GM23338 (cell line): Measurements from ENCODE around the gene ITSN2. TPM values are rescaled to one million over a fixed set of nuclear protein-coding genes. Genes with fewer than 3 reads are reported as not detected.

Experiments
- ATAC-seq: fragments of 200-7000 bp; cut with Tn5 transposase; 3 replicates; pipeline ENCODE4 v1.9.1; 2020
- DNase-seq: peaks from one replicate; pipeline ENCODE4 v3.0.0-alpha.2; 2015; ENCODE audit warnings: low spot score
- H2AFZ ChIP-seq: fragments of 200-600 bp; sonication (generic); 2 replicates; pipeline ENCODE4 v1.8.0; 2016; ENCODE audit warnings: antibody characterized with exemption, mild to moderate bottlenecking, moderate library complexity
- H3F3A ChIP-seq: fragments of 200-600 bp; sonication (generic); replicated peaks from 2 replicates; pipeline ENCODE4 v1.8.0; 2017; ENCODE audit warnings: antibody characterized with exemption, mixed run types, low read depth
- H3K27ac ChIP-seq: fragments of 200-600 bp; sonication (generic); 2 replicates; pipeline ENCODE4 v1.6.1; 2016; ENCODE audit warnings: low read depth
- H3K27me3 ChIP-seq: fragments of 200-600 bp; sonication (generic); 2 replicates; pipeline ENCODE4 v1.8.0; 2016; ENCODE audit warnings: mild to moderate bottlenecking, mixed run types, moderate library complexity; ENCODE audit not compliant: insufficient read depth
- H3K36me3 ChIP-seq: fragments of 200-600 bp; sonication (generic); 2 replicates; pipeline ENCODE4 v1.8.0; 2016; ENCODE audit warnings: mild to moderate bottlenecking; ENCODE audit not compliant: insufficient read depth
- H3K4me1 ChIP-seq: fragments of 200-600 bp; sonication (generic); 2 replicates; pipeline ENCODE4 v1.8.0; 2016; ENCODE audit warnings: mild to moderate bottlenecking, moderate library complexity; ENCODE audit not compliant: insufficient read depth
- H3K4me2 ChIP-seq: fragments of 200-600 bp; sonication (generic); 2 replicates; pipeline ENCODE4 v1.7.1; 2017; ENCODE audit warnings: mixed run types
- H3K4me3 ChIP-seq: fragments of 200-600 bp; sonication (generic); 2 replicates; pipeline ENCODE4 v1.6.1; 2016; ENCODE audit warnings: mixed run types
- H3K79me2 ChIP-seq: fragments of 200-600 bp; sonication (generic); replicated peaks from 2 replicates; pipeline ENCODE4 v1.8.0; 2017; ENCODE audit warnings: mild to moderate bottlenecking; ENCODE audit not compliant: insufficient read depth
- H3K9me2 ChIP-seq: fragments of 200-600 bp; sonication (generic); 2 replicates; pipeline ENCODE4 v1.8.0; 2017; ENCODE audit not compliant: insufficient read depth
- H4K20me1 ChIP-seq: fragments of 200-600 bp; sonication (generic); replicated peaks from 2 replicates; pipeline ENCODE4 v1.8.0; 2017; ENCODE audit warnings: mild to moderate bottlenecking; ENCODE audit not compliant: insufficient read depth
- H3K27ac Mint-ChIP-seq: 2 replicates; pipeline ENCODE4 v1.8.0; 2020; ENCODE audit warnings: inconsistent platforms, mild to moderate bottlenecking, moderate library complexity, mixed read lengths
- H3K27me3 Mint-ChIP-seq: 3 replicates; pipeline ENCODE4 v1.8.0; 2022; ENCODE audit warnings: low read depth, mild to moderate bottlenecking, moderate library complexity, mixed read lengths, inconsistent platforms; ENCODE audit not compliant: insufficient read depth, poor library complexity
- H3K36me3 Mint-ChIP-seq: 3 replicates; pipeline ENCODE4 v1.8.0; 2021; ENCODE audit warnings: low read depth, mild to moderate bottlenecking, inconsistent platforms, moderate library complexity, mixed read lengths
- H3K4me1 Mint-ChIP-seq: 3 replicates; pipeline ENCODE4 v1.8.0; 2020; ENCODE audit warnings: mild to moderate bottlenecking, inconsistent platforms, mixed read lengths
- H3K4me3 Mint-ChIP-seq: 3 replicates; pipeline ENCODE4 v1.8.0; 2021; ENCODE audit warnings: moderate library complexity, mild to moderate bottlenecking, inconsistent platforms, mixed read lengths
- H3K9me3 Mint-ChIP-seq: 3 replicates; pipeline ENCODE4 v1.8.0; 2020; ENCODE audit warnings: moderate library complexity, mild to moderate bottlenecking, inconsistent platforms, mixed read lengths
- CREB1 ChIP-seq: fragments of 250-450 bp; sonication (Bioruptor Pico); IDR thresholded peaks from 2 replicates; pipeline ENCODE4 v1.5.0; 2020; ENCODE audit warnings: low read depth, mild to moderate bottlenecking, moderate library complexity
- EZH2 ChIP-seq: fragments of 200-600 bp; sonication (generic); IDR thresholded peaks from one replicate; pipeline ENCODE4 v1.8.0; 2017; ENCODE audit warnings: antibody characterized with exemption, mild to moderate bottlenecking, low read depth; ENCODE audit not compliant: unreplicated experiment
- EZH2phosphoT487 ChIP-seq: fragments of 200-600 bp; sonication (generic); IDR thresholded peaks from one replicate; pipeline ENCODE4 v1.8.1; 2018; ENCODE audit warnings: antibody characterized with exemption; ENCODE audit not compliant: unreplicated experiment
- JUNB ChIP-seq: IDR thresholded peaks from one replicate; pipeline ENCODE4 v1.6.1; 2016; ENCODE audit warnings: antibody characterized with exemption; ENCODE audit not compliant: unreplicated experiment
- NANOG ChIP-seq: IDR thresholded peaks from 2 replicates; pipeline ENCODE4 v1.6.1; 2016; ENCODE audit warnings: antibody characterized with exemption, borderline replicate concordance
- POLR2AphosphoS5 ChIP-seq: IDR thresholded peaks from 2 replicates; pipeline ENCODE4 v1.6.1; 2016; ENCODE audit warnings: antibody characterized with exemption, low read depth
- STAT1 ChIP-seq: IDR thresholded peaks from one replicate; pipeline ENCODE4 v1.6.1; 2016; ENCODE audit warnings: antibody characterized with exemption; ENCODE audit not compliant: unreplicated experiment
- ZNF114 ChIP-seq: fragments of 250-450 bp; sonication (Bioruptor Pico); IDR thresholded peaks from 2 replicates; pipeline ENCODE4 v1.5.0; 2020; ENCODE audit warnings: mild to moderate bottlenecking, moderate library complexity
- ZNF331 ChIP-seq: fragments of 250-450 bp; sonication (Bioruptor Pico); IDR thresholded peaks from 2 replicates; pipeline ENCODE4 v1.5.0; 2020; ENCODE audit warnings: low read depth, mild to moderate bottlenecking, moderate library complexity
- polyA plus RNA-seq: library from polyadenylated mRNA; unstranded; fragments of >200 nt; fragmentation: Nextera tagmentation; extraction: Ambion mirVana; gene quantifications from 2 replicates; pipeline ENCODE4 v1.2.1, GENCODE V29; 2016
- total RNA-seq: library from RNA; depleted of rRNA; stranded (reverse); fragments of >200 nt; shearing (Covaris generic); gene quantifications from 2 replicates; pipeline ENCODE4 v1.2.3, GENCODE V29; 2014
- TF ChIP-seq, protein P1 (sequence below): fragments of 250-450 bp; sonication (Bioruptor Pico); IDR thresholded peaks from 2 replicates; pipeline ENCODE4 v1.5.0; 2020; ENCODE audit warnings: mild to moderate bottlenecking, moderate library complexity
- TF ChIP-seq, protein P2 (sequence below), 2 experiments: fragments of 200-600 bp in 1 of 2; sonication (generic) in 1 of 2; conservative IDR thresholded peaks; 2 replicates each; pipeline versions ENCODE4 v1.5.1 to v1.6.1; 2016 to 2017; ENCODE audit warnings: antibody characterized with exemption in 2 of 2, low read depth in 2 of 2, mild to moderate bottlenecking in 2 of 2, moderate library complexity in 1 of 2
- TF ChIP-seq, protein P3 (sequence below): IDR thresholded peaks from 2 replicates; pipeline ENCODE4 v1.6.1; 2016; ENCODE audit warnings: antibody characterized with exemption
- TF ChIP-seq, protein P4 (sequence below): IDR thresholded peaks from one replicate; pipeline ENCODE4 v1.6.1; 2018; ENCODE audit warnings: antibody characterized with exemption; ENCODE audit not compliant: unreplicated experiment

The ITSN2 gene
- total and polyA plus RNA-seq, 2 experiments from 2014 or later, result 17.1 to 17.8 TPM

DNA sequence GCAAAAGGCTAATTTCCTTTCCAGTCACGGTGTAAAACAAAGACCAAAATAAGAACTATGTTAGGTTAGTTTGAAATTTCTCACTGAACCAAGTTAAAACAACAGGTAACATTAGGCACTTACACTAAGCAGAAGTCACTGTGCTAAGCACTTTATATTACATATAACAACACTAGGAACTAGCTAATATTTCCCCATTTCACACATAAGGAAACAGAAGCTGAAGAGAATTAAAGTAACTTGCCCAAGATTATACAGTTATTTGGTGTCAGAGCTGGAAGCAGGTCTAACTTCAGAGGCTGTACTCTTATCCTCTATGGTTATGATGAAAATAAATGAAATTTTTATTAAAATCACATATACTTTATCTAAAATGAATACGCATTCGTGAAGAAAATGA, 5.9 kb downstream of the ITSN2 start:
- no peak for ATAC-seq
- no peaks in the 10 kb centered on the region for H3K9me2 ChIP-seq
- no peak overlapping the region for H2AFZ ChIP-seq

More for the DNA sequence above, 5.9 kb downstream of the ITSN2 start:
- H3K27ac ChIP-seq, result no peak overlapping the region
- H4K20me1 ChIP-seq, result no peaks in the 10 kb centered on the region; the same call in 1 of the 2 replicates
- peaks cover 31% of the 10 kb centered on the region for H3K79me2 ChIP-seq
- DNase-seq, result no peak
- Mint-ChIP-seq H3K4me1 (peaks cover 5% of the 10 kb centered on the region), H3K4me3 (no peak overlapping the region), H3K27me3 (peaks cover 6% of the 10 kb centered on the region), H3K9me3 (no peaks in the 10 kb centered on the region), H3K27ac (no peak overlapping the region), H3K36me3 (no peaks in the 10 kb centered on the region)
- no peak overlapping the region for H3K4me2 ChIP-seq
- H3F3A ChIP-seq, result no peaks in the 10 kb centered on the region
- H3K4me3 ChIP-seq, result no peak overlapping the region
- TF ChIP-seq, protein P1, sequence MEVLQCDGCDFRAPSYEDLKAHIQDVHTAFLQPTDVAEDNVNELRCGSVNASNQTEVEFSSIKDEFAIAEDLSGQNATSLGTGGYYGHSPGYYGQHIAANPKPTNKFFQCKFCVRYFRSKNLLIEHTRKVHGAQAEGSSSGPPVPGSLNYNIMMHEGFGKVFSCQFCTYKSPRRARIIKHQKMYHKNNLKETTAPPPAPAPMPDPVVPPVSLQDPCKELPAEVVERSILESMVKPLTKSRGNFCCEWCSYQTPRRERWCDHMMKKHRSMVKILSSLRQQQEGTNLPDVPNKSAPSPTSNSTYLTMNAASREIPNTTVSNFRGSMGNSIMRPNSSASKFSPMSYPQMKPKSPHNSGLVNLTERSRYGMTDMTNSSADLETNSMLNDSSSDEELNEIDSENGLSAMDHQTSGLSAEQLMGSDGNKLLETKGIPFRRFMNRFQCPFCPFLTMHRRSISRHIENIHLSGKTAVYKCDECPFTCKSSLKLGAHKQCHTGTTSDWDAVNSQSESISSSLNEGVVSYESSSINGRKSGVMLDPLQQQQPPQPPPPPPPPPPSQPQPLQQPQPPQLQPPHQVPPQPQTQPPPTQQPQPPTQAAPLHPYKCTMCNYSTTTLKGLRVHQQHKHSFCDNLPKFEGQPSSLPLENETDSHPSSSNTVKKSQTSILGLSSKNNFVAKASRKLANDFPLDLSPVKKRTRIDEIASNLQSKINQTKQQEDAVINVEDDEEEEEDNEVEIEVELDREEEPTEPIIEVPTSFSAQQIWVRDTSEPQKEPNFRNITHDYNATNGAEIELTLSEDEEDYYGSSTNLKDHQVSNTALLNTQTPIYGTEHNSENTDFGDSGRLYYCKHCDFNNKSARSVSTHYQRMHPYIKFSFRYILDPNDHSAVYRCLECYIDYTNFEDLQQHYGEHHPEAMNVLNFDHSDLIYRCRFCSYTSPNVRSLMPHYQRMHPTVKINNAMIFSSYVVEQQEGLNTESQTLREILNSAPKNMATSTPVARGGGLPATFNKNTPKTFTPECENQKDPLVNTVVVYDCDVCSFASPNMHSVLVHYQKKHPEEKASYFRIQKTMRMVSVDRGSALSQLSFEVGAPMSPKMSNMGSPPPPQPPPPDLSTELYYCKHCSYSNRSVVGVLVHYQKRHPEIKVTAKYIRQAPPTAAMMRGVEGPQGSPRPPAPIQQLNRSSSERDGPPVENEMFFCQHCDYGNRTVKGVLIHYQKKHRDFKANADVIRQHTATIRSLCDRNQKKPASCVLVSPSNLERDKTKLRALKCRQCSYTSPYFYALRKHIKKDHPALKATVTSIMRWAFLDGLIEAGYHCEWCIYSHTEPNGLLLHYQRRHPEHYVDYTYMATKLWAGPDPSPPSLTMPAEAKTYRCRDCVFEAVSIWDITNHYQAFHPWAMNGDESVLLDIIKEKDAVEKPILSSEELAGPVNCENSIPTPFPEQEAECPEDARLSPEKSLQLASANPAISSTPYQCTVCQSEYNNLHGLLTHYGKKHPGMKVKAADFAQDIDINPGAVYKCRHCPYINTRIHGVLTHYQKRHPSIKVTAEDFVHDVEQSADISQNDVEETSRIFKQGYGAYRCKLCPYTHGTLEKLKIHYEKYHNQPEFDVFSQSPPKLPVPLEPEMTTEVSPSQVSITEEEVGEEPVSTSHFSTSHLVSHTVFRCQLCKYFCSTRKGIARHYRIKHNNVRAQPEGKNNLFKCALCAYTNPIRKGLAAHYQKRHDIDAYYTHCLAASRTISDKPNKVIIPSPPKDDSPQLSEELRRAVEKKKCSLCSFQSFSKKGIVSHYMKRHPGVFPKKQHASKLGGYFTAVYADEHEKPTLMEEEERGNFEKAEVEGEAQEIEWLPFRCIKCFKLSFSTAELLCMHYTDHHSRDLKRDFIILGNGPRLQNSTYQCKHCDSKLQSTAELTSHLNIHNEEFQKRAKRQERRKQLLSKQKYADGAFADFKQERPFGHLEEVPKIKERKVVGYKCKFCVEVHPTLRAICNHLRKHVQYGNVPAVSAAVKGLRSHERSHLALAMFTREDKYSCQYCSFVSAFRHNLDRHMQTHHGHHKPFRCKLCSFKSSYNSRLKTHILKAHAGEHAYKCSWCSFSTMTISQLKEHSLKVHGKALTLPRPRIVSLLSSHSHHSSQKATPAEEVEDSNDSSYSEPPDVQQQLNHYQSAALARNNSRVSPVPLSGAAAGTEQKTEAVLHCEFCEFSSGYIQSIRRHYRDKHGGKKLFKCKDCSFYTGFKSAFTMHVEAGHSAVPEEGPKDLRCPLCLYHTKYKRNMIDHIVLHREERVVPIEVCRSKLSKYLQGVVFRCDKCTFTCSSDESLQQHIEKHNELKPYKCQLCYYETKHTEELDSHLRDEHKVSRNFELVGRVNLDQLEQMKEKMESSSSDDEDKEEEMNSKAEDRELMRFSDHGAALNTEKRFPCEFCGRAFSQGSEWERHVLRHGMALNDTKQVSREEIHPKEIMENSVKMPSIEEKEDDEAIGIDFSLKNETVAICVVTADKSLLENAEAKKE (CRISPR knock-in tag), result no peak
- TF ChIP-seq NANOG (no peak), EZH2phosphoT487 (no peak), JUNB (no peak), EZH2 (no peak), STAT1 (no peak), ZNF331 (CRISPR knock-in tag) (no peak), CREB1 (CRISPR knock-in tag) (no peak), ZNF114 (CRISPR knock-in tag) (no peak), POLR2AphosphoS5 (no peak)
- TF ChIP-seq, protein P2, sequence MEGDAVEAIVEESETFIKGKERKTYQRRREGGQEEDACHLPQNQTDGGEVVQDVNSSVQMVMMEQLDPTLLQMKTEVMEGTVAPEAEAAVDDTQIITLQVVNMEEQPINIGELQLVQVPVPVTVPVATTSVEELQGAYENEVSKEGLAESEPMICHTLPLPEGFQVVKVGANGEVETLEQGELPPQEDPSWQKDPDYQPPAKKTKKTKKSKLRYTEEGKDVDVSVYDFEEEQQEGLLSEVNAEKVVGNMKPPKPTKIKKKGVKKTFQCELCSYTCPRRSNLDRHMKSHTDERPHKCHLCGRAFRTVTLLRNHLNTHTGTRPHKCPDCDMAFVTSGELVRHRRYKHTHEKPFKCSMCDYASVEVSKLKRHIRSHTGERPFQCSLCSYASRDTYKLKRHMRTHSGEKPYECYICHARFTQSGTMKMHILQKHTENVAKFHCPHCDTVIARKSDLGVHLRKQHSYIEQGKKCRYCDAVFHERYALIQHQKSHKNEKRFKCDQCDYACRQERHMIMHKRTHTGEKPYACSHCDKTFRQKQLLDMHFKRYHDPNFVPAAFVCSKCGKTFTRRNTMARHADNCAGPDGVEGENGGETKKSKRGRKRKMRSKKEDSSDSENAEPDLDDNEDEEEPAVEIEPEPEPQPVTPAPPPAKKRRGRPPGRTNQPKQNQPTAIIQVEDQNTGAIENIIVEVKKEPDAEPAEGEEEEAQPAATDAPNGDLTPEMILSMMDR (conservative IDR thresholded peaks at IDR 0.05; ENCODE audit: low read depth in 2 of 2), result no peak
- TF ChIP-seq, protein P3, sequence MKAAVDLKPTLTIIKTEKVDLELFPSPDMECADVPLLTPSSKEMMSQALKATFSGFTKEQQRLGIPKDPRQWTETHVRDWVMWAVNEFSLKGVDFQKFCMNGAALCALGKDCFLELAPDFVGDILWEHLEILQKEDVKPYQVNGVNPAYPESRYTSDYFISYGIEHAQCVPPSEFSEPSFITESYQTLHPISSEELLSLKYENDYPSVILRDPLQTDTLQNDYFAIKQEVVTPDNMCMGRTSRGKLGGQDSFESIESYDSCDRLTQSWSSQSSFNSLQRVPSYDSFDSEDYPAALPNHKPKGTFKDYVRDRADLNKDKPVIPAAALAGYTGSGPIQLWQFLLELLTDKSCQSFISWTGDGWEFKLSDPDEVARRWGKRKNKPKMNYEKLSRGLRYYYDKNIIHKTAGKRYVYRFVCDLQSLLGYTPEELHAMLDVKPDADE, result no peak
- TF ChIP-seq, protein P4, sequence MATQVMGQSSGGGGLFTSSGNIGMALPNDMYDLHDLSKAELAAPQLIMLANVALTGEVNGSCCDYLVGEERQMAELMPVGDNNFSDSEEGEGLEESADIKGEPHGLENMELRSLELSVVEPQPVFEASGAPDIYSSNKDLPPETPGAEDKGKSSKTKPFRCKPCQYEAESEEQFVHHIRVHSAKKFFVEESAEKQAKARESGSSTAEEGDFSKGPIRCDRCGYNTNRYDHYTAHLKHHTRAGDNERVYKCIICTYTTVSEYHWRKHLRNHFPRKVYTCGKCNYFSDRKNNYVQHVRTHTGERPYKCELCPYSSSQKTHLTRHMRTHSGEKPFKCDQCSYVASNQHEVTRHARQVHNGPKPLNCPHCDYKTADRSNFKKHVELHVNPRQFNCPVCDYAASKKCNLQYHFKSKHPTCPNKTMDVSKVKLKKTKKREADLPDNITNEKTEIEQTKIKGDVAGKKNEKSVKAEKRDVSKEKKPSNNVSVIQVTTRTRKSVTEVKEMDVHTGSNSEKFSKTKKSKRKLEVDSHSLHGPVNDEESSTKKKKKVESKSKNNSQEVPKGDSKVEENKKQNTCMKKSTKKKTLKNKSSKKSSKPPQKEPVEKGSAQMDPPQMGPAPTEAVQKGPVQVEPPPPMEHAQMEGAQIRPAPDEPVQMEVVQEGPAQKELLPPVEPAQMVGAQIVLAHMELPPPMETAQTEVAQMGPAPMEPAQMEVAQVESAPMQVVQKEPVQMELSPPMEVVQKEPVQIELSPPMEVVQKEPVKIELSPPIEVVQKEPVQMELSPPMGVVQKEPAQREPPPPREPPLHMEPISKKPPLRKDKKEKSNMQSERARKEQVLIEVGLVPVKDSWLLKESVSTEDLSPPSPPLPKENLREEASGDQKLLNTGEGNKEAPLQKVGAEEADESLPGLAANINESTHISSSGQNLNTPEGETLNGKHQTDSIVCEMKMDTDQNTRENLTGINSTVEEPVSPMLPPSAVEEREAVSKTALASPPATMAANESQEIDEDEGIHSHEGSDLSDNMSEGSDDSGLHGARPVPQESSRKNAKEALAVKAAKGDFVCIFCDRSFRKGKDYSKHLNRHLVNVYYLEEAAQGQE, result no peak
- peaks cover 7% of the 10 kb centered on the region; the same call in 1 of the 2 replicates for H3K4me1 ChIP-seq
- H3K36me3 ChIP-seq, result no peaks in the 10 kb centered on the region
- H3K27me3 ChIP-seq, result peaks cover 10% of the 10 kb centered on the region
